Nephron (organoid): ENCODE data around the gene ZBTB20.

Experiments used
- H3K27ac Mint-ChIP-seq, 3 experiments: 2 replicates each; pipeline ENCODE4 v1.8.0; 2020; ENCODE audit warnings: mixed read lengths in 3 of 3, mild to moderate bottlenecking in 2 of 3, moderate library complexity in 1 of 3
- H3K27me3 Mint-ChIP-seq: 2 replicates; pipeline ENCODE4 v1.8.0; 2021; ENCODE audit warnings: low read depth, mild to moderate bottlenecking, moderate library complexity, mixed read lengths
- H3K36me3 Mint-ChIP-seq: 2 replicates; pipeline ENCODE4 v1.8.0; 2020; ENCODE audit warnings: low read depth, mixed read lengths
- H3K4me1 Mint-ChIP-seq: 2 replicates; pipeline ENCODE4 v1.8.0; 2020; ENCODE audit warnings: mixed read lengths
- H3K4me3 Mint-ChIP-seq, 3 experiments: 2 replicates each; pipeline ENCODE4 v1.8.0; 2020; ENCODE audit warnings: mild to moderate bottlenecking in 3 of 3, mixed read lengths in 3 of 3, moderate library complexity in 2 of 3
- H3K9me3 Mint-ChIP-seq: 2 replicates; pipeline ENCODE4 v1.8.0; 2020; ENCODE audit warnings: mixed read lengths
- TF ChIP-seq, protein P1 (sequence below), 3 experiments: fragments of 200-600 bp; sonication (generic); IDR thresholded peaks; one replicate each; pipeline ENCODE4 v1.5.0; 2021; ENCODE audit warnings: antibody characterized with exemption in 3 of 3; ENCODE audit not compliant: unreplicated experiment in 3 of 3

The ZBTB20 gene

GRCh38 chr3:114344492-114344891, 802.6 kb downstream of the ZBTB20 start:
- Mint-ChIP-seq H3K9me3 (no peaks in the 10 kb centered on the region), H3K4me1 (no peaks in the 10 kb centered on the region), H3K27ac (no peak overlapping the region), H3K36me3 (peaks cover 15% of the 10 kb centered on the region), H3K27me3 (no peaks in the 10 kb centered on the region), H3K4me3 (no peak overlapping the region)
- TF ChIP-seq, protein P1, sequence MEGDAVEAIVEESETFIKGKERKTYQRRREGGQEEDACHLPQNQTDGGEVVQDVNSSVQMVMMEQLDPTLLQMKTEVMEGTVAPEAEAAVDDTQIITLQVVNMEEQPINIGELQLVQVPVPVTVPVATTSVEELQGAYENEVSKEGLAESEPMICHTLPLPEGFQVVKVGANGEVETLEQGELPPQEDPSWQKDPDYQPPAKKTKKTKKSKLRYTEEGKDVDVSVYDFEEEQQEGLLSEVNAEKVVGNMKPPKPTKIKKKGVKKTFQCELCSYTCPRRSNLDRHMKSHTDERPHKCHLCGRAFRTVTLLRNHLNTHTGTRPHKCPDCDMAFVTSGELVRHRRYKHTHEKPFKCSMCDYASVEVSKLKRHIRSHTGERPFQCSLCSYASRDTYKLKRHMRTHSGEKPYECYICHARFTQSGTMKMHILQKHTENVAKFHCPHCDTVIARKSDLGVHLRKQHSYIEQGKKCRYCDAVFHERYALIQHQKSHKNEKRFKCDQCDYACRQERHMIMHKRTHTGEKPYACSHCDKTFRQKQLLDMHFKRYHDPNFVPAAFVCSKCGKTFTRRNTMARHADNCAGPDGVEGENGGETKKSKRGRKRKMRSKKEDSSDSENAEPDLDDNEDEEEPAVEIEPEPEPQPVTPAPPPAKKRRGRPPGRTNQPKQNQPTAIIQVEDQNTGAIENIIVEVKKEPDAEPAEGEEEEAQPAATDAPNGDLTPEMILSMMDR (IDR thresholded peaks at IDR 0.05; ENCODE audit: unreplicated experiment in 3 of 3) = no peak

DNA sequence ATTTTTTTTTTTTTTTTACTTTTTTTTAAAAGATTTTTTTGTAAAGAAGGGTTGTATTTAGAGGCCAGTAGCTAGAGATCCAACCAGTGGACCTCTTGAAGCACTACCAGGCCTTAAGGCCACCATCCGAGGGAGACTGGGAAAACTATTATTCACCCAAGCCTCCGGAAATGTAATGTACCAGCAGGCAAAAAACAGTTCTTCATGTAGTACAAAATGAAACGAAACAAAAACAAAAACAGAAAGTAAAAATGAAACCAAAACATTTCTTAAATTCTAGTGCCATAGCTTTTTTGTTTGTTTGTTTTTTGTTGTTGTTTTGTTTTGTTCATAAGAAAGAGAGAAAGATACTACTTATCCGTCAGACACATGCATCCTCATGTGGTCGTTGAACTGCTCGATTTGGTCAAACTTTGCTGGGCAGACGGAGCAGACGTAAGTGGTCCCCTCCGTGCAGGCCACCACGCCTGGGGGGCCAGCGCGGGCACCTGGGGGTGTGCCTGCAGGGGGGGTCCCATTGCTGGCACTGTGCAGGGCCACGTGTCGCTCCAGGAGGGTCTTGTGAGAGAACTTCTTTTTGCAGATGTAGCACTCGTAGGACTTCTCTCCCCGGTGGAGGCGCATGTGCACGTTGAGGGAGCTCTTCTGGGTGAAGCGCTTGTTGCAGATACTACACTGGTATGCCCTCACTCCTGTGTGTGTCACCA, 808.3 kb downstream of the ZBTB20 start:
- no peaks in the 10 kb centered on the region for H3K9me3 Mint-ChIP-seq
- H3K4me1 Mint-ChIP-seq = no peaks in the 10 kb centered on the region
- H3K27me3 Mint-ChIP-seq = no peaks in the 10 kb centered on the region
- no peak overlapping the region for H3K27ac Mint-ChIP-seq
- TF ChIP-seq, protein P1 (IDR thresholded peaks at IDR 0.05; ENCODE audit: unreplicated experiment in 3 of 3) = no peak
- H3K36me3 Mint-ChIP-seq = peaks cover 14% of the 10 kb centered on the region
- no peak overlapping the region for H3K4me3 Mint-ChIP-seq

DNA sequence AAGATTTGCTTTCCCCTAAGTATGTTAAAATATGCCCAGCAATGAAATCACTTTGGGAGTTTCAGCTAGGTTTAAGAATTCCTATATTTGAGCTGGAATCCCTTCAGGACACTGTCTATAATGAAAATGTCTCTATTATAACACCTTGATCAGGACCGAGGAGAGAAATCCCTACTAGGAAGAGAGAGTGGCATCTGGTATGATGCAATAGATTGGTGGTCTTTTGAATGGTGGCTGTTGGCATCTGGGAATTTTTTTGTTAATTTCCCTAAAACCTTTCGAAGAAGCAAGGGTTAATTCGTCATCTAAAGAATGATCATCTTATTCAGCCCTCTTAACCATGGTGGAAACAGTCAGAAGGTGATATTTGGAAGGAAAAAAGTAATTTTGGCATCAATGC, 810.2 kb downstream of the ZBTB20 start:
- Mint-ChIP-seq H3K4me3 (no peak overlapping the region), H3K36me3 (peaks cover 23% of the 10 kb centered on the region), H3K27ac (no peak overlapping the region), H3K9me3 (no peaks in the 10 kb centered on the region), H3K27me3 (no peaks in the 10 kb centered on the region), H3K4me1 (no peaks in the 10 kb centered on the region)
- TF ChIP-seq, protein P1 (IDR thresholded peaks at IDR 0.05; ENCODE audit: unreplicated experiment in 3 of 3) = no peak

- Mint-ChIP-seq H3K27me3 (no peaks in the 10 kb centered on the region), H3K9me3 (no peaks in the 10 kb centered on the region), H3K4me3 (no peak overlapping the region), H3K4me1 (no peaks in the 10 kb centered on the region), H3K36me3 (peaks cover 28% of the 10 kb centered on the region), H3K27ac (no peak overlapping the region)
- TF ChIP-seq, protein P1 (IDR thresholded peaks at IDR 0.05; ENCODE audit: unreplicated experiment in 3 of 3) = peak; percentile 32 to 51 (median 49)
These were observed 810.9 kb downstream of the ZBTB20 start for GRCh38 chr3:114336122-114336697.

GRCh38 chr3:114333923-114334240, 813.2 kb downstream of the ZBTB20 start:
- no peaks in the 10 kb centered on the region for H3K27me3 Mint-ChIP-seq
- H3K4me3 Mint-ChIP-seq = no peak overlapping the region
- no peaks in the 10 kb centered on the region for H3K4me1 Mint-ChIP-seq
- peaks cover 38% of the 10 kb centered on the region for H3K36me3 Mint-ChIP-seq
- TF ChIP-seq, protein P1 (IDR thresholded peaks at IDR 0.05; ENCODE audit: unreplicated experiment in 3 of 3) = no peak
- H3K9me3 Mint-ChIP-seq = no peaks in the 10 kb centered on the region
- H3K27ac Mint-ChIP-seq = no peak overlapping the region
